HG02981 (cell line): ENCODE measurements around the gene PIH1D1.

Source experiments
- ATAC-seq: cut with Tn5 transposase; IDR thresholded peaks from one replicate; pipeline ENCODE4 v1.9.1; 2021; ENCODE audit warnings: mild to moderate bottlenecking, moderate library complexity; ENCODE audit not compliant: unreplicated experiment

PIH1D1 gene

GRCh38 chr19:49421039-49421877 is 30.4 kb downstream of the PIH1D1 start:
- no peak for ATAC-seq

GRCh38 chr19:49420227-49420626 is 31.4 kb downstream of the PIH1D1 start:
- no peak for ATAC-seq

- ATAC-seq = no peak
These were observed 32.4 kb downstream of the PIH1D1 start for GRCh38 chr19:49419173-49419572.

- no peak for ATAC-seq
These were observed 33.1 kb downstream of the PIH1D1 start for GRCh38 chr19:49418511-49418910.

GRCh38 chr19:49417088-49417487 is 34.5 kb downstream of the PIH1D1 start:
- no peak for ATAC-seq

GRCh38 chr19:49415810-49416200 is 35.8 kb downstream of the PIH1D1 start:
- no peak for ATAC-seq

GRCh38 chr19:49415102-49415809 is 36.4 kb downstream of the PIH1D1 start:
- no peak for ATAC-seq

- no peak for ATAC-seq
These were observed 37.4 kb downstream of the PIH1D1 start for GRCh38 chr19:49414256-49414655.

GRCh38 chr19:49413348-49413747 is 38.3 kb downstream of the PIH1D1 start:
- ATAC-seq = no peak

- no peak for ATAC-seq
These were observed 39.8 kb downstream of the PIH1D1 start for GRCh38 chr19:49411681-49412326.

- no peak for ATAC-seq
These were observed 42.1 kb downstream of the PIH1D1 start for GRCh38 chr19:49409441-49410029.

- ATAC-seq = no peak
These were observed 42.7 kb downstream of the PIH1D1 start for GRCh38 chr19:49408816-49409440.

GRCh38 chr19:49407482-49408015 is 44.1 kb downstream of the PIH1D1 start:
- ATAC-seq = no peak

- ATAC-seq = no peak
These were observed 44.5 kb downstream of the PIH1D1 start for GRCh38 chr19:49407079-49407478.

- no peak for ATAC-seq
These were observed 48.0 kb downstream of the PIH1D1 start for GRCh38 chr19:49403404-49404187.

- ATAC-seq = no peak
These were observed 51.6 kb downstream of the PIH1D1 start for GRCh38 chr19:49400029-49400428.

GRCh38 chr19:49398931-49399330 is 52.7 kb downstream of the PIH1D1 start:
- no peak for ATAC-seq

- no peak for ATAC-seq
These were observed 53.5 kb downstream of the PIH1D1 start for GRCh38 chr19:49398001-49398615.

- no peak for ATAC-seq
These were observed 54.7 kb downstream of the PIH1D1 start for GRCh38 chr19:49396738-49397505.
